Measurements from ENCODE around the gene MYH1.

GRCh38 chr17:10526517-10526916, 8.2 kb upstream of the MYH1 start:
- no peak for TF ChIP-seq CTCF (conservative IDR thresholded peaks at IDR 0.05; ENCODE audit: low read length)
- TF ChIP-seq EZH2phosphoT487 (IDR thresholded peaks at IDR 0.05; ENCODE audit: borderline replicate concordance, low read depth, low read length) = no peak
